Stimulated activated CD4-positive, alpha-beta T cell treated with anti-CD3 and anti-CD28 coated beads, Interleukin-1b, Interleukin-23, amount 100 ng/mL, for 24 hours (primary cell): ENCODE data around the gene COL8A2.
A peak's percentile ranks its signal among the peaks of the same experiment; 100 is the strongest.
"Not testable (repeated sequence)": the region's sequence is repeated elsewhere in the genome, so short reads cannot be mapped to it uniquely, and the experiment has no call there.

Experiments used
- DNase-seq, 4 experiments: peaks; one replicate each; pipeline ENCODE4 v3.0.0-alpha.2; 2020; ENCODE audit warnings: low read depth in 4 of 4, low spot score in 1 of 4

Gene COL8A2

GRCh38 chr1:36125129-36125991 lies at the start of gene COL8A2:
TSS of gene COL8A2 (minus strand) at chr1:36125222. CDS start at chr1:36100242, 24,980 bp downstream.
- no peak for DNase-seq

GRCh38 chr1:36174713-36175112 lies 49.7 kb upstream of the COL8A2 start:
- DNase-seq, result no peak

- DNase-seq, result no peak
Measured at GRCh38 chr1:36172983-36173382, 48.0 kb upstream of the COL8A2 start.

- no peak for DNase-seq
Measured at GRCh38 chr1:36172017-36172747, 47.2 kb upstream of the COL8A2 start.

GRCh38 chr1:36170643-36171412 lies 45.8 kb upstream of the COL8A2 start:
- DNase-seq, result no peak

- DNase-seq, result no peak
Measured at GRCh38 chr1:36168514-36168913, 43.5 kb upstream of the COL8A2 start.

- DNase-seq, result no peak
Measured at GRCh38 chr1:36166938-36167905, 42.2 kb upstream of the COL8A2 start.

- no peak for DNase-seq
Measured at GRCh38 chr1:36166136-36166535, 41.1 kb upstream of the COL8A2 start.

- DNase-seq, result no peak
Measured at GRCh38 chr1:36165145-36165544, 40.1 kb upstream of the COL8A2 start.

GRCh38 chr1:36164361-36164760 lies 39.3 kb upstream of the COL8A2 start:
- no peak for DNase-seq

GRCh38 chr1:36163426-36163825 lies 38.4 kb upstream of the COL8A2 start:
- no peak for DNase-seq

- DNase-seq, result no peak
Measured at GRCh38 chr1:36162680-36163239, 37.7 kb upstream of the COL8A2 start.

- DNase-seq, result peak in 1 of 4 experiments; percentile 28
Measured at GRCh38 chr1:36161641-36162531, 36.9 kb upstream of the COL8A2 start.

GRCh38 chr1:36160949-36161485 lies 36.0 kb upstream of the COL8A2 start:
- peak in 1 of 4 experiments; percentile 68 for DNase-seq

- DNase-seq, result no peak
Measured at GRCh38 chr1:36160388-36160948, 35.4 kb upstream of the COL8A2 start.

- no peak for DNase-seq
Measured at GRCh38 chr1:36159614-36160387, 34.8 kb upstream of the COL8A2 start.

GRCh38 chr1:36158827-36159252 lies 33.8 kb upstream of the COL8A2 start:
- not testable (repeated sequence) for DNase-seq
